Spleen (tissue), 11 donors: ENCODE results near the gene RRAD. TPM values are rescaled to one million over a fixed set of nuclear protein-coding genes. Genes with fewer than 3 reads are reported as not detected.
"Not testable (repeated sequence)": the region's sequence is repeated elsewhere in the genome, so short reads cannot be mapped to it uniquely, and the experiment has no call there.

Experiments
- DNase-seq: peaks from one replicate; pipeline ENCODE4 v3.0.0-alpha.2; 2020
- H3K27ac ChIP-seq, 8 donors: fragments of 200-600 bp; sonication (generic) in 7 of 8; 1 replicate in 4 of 8; 2 replicates in 4 of 8; pipeline versions ENCODE4 v1.5.0 to v1.8.0; 2016 to 2021; ENCODE audit warnings: inconsistent platforms in 4 of 8, mild to moderate bottlenecking in 4 of 8, moderate library complexity in 1 of 8
- H3K27me3 ChIP-seq, 7 donors: fragments of 200-600 bp; sonication (generic) in 6 of 7; replicated peaks in 1 of 7; 1 replicate in 4 of 7; 2 replicates in 3 of 7; pipeline versions ENCODE4 v1.5.0 to v1.8.0; 2016 to 2021; ENCODE audit warnings: inconsistent platforms in 3 of 7, mild to moderate bottlenecking in 1 of 7
- H3K36me3 ChIP-seq, 6 donors: fragments of 200-600 bp; sonication (generic) in 5 of 6; 1 replicate in 4 of 6; 2 replicates in 2 of 6; pipeline versions ENCODE4 v1.5.0 to v1.8.0; 2016 to 2021; ENCODE audit warnings: inconsistent platforms in 2 of 6
- H3K4me1 ChIP-seq, 6 donors: fragments of 200-600 bp; sonication (generic) in 5 of 6; 1 replicate in 3 of 6; 2 replicates in 3 of 6; pipeline versions ENCODE4 v1.5.0 to v1.8.0; 2016 to 2021; ENCODE audit warnings: inconsistent platforms in 3 of 6
- H3K4me3 ChIP-seq, 8 donors: fragments of 200-600 bp; sonication (generic) in 7 of 8; 1 replicate in 4 of 8; 2 replicates in 4 of 8; pipeline versions ENCODE4 v1.5.0 to v1.8.0; 2016 to 2021; ENCODE audit warnings: inconsistent platforms in 4 of 8, mild to moderate bottlenecking in 4 of 8, moderate library complexity in 2 of 8
- H3K9me3 ChIP-seq, 8 donors: fragments of 200-600 bp; sonication (generic) in 7 of 8; 1 replicate in 4 of 8; 2 replicates in 4 of 8; pipeline versions ENCODE4 v1.5.0 to v1.8.0; 2016 to 2021; ENCODE audit warnings: inconsistent platforms in 4 of 8
- CTCF ChIP-seq, 11 experiments: fragments of 200-600 bp in 7 of 11; fragments of 450-650 bp in 4 of 11; sonication (generic) in 4 of 11; IDR thresholded peaks in 8 of 11; conservative IDR thresholded peaks in 3 of 11; 1 replicate in 7 of 11; 2 replicates in 4 of 11; pipeline versions ENCODE4 v1.4.0 to v1.8.0; 2016 to 2021; ENCODE audit warnings: antibody characterized with exemption in 11 of 11, inconsistent platforms in 4 of 11, mild to moderate bottlenecking in 1 of 11
- POLR2A ChIP-seq, 3 donors: fragments of 450-650 bp; IDR thresholded peaks; one replicate each; pipeline ENCODE4 v1.5.1; 2017; ENCODE audit warnings: antibody characterized with exemption in 3 of 3, mild to moderate bottlenecking in 1 of 3
- POLR2AphosphoS5 ChIP-seq, 3 donors: sonication (generic); formaldehyde crosslinking; IDR thresholded peaks; one replicate each; pipeline ENCODE4 v1.5.1; 2017; ENCODE audit warnings: antibody characterized with exemption in 3 of 3
- WGBS, 5 donors: extraction: QIAGEN DNeasy Blood & Tissue Kit in 3 of 5; methylation state at CpG; one replicate each; pipeline versions ENCODE4 v1.1.5 to v1.1.7; 2013 to 2018; 5-methylcytosine and 5-hydroxymethylcytosine counted together
- intact Hi-C: fragments of 100-400 bp; cut with DNase I; formaldehyde crosslinking; loops from one replicate; pipeline ENCODE4 v1.15.0; 2023; ENCODE audit warnings: low total_unique reads
- polyA plus RNA-seq, 3 donors: library from polyadenylated mRNA; stranded (reverse); fragments of 200-250 nt; gene quantifications; one replicate each; pipeline ENCODE4 v1.2.1, GENCODE V29; 2013
- total RNA-seq, 7 donors: library from RNA; depleted of rRNA in 3 of 7; stranded (reverse); fragments of >200 nt in 3 of 7; fragmentation: NEBNext Ultra II Directional in 4 of 7; extraction: Animal tissue kit (Norgen Biotek cat#: 25700) in 4 of 7; gene quantifications; one replicate each; pipeline versions ENCODE4 v1.1.0 to v1.2.1, GENCODE V29; 2016 to 2021
- donor health status: healthy with polysubstance abuse.
- donor health status: DM: no; HTN: no; CAD: no; lungs with moderate emphysema.
- donor health status: DM: no; HTN: no; CAD: no.
- donor health status: Bipolar disorder and iron deficiency.
- donor health status: healthy.
- donor health status: DM: no; HTN: no; CAD: no.
- donor health status: DM: yes; HTN: yes; CAD: no.

RRAD gene
- total and polyA plus RNA-seq, 10 donors = 0.52 to 16.4 (median 1.9) TPM

- DNase-seq = no peak
- no peak overlapping the region for H3K4me3 ChIP-seq
- peaks cover 0 to 35% (median 31%) of the 10 kb centered on the region in 6 donors for H3K36me3 ChIP-seq
- H3K27ac ChIP-seq = no peak overlapping the region
- peaks cover 0 to 33% (median 17%) of the 10 kb centered on the region in 7 donors for H3K27me3 ChIP-seq
- H3K9me3 ChIP-seq = no peaks in the 10 kb centered on the region
- TF ChIP-seq POLR2A (IDR thresholded peaks at IDR 0.05) (no peak), CTCF (IDR thresholded peaks at IDR 0.05 in 8 of 11, conservative IDR thresholded peaks at IDR 0.05 in 3 of 11) (no peak), POLR2AphosphoS5 (IDR thresholded peaks at IDR 0.05) (no peak)
- peaks cover 5 to 28% (median 21%) of the 10 kb centered on the region in 6 donors for H3K4me1 ChIP-seq
- intact Hi-C loops = no loop called here
- WGBS, 5 donors = 81 to 90% (median 84%) methylated on average over 4 of the region's 4 CpGs
Measured at GRCh38 chr16:66945939-66946338, 20.6 kb upstream of the RRAD start.

GRCh38 chr16:66944971-66945370 is 19.6 kb upstream of the RRAD start:
- Histone ChIP-seq H3K36me3 (peaks cover 0 to 45% (median 41%) of the 10 kb centered on the region in 6 donors), H3K4me1 (peaks cover 5 to 28% (median 21%) of the 10 kb centered on the region in 6 donors), H3K27me3 (peaks cover 0 to 26% (median 11%) of the 10 kb centered on the region in 7 donors)
- intact Hi-C loops, H3K4me3 ChIP-seq, H3K9me3 ChIP-seq, H3K27ac ChIP-seq, DNase-seq: not testable (repeated sequence)
- 84 to 92% (median 87%) methylated on average over 9 of the region's 9 CpGs for WGBS, 5 donors

DNA sequence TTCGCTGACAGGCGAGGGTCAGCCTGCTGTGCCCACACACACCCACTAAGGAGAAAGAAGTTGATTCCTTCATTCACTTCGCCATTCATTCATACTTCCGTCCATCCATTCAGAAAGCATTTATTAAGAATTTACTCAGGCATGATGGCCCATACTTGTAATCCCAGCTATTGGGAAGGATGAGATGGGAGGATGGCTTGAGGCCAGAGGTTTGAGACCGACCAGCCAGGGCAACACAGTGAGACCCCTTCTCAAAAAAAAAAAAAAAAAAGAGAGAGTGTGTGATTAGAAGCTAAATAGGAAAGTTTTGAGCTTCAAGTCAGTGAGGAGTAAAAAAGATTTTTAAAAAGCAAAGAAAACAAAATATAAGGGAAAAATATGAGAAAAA is 18.7 kb upstream of the RRAD start:
- Histone ChIP-seq H3K4me1 (peaks cover 5 to 23% (median 21%) of the 10 kb centered on the region in 6 donors), H3K9me3 (no peaks in the 10 kb centered on the region), H3K4me3 (no peak overlapping the region), H3K36me3 (peaks cover 0 to 54% (median 48%) of the 10 kb centered on the region in 6 donors), H3K27me3 (peaks cover 0 to 17% (median 9%) of the 10 kb centered on the region in 7 donors), H3K27ac (no peak overlapping the region)
- TF ChIP-seq POLR2A (IDR thresholded peaks at IDR 0.05) = no peak
- no peak for TF ChIP-seq CTCF (IDR thresholded peaks at IDR 0.05 in 8 of 11, conservative IDR thresholded peaks at IDR 0.05 in 3 of 11)
- no peak for TF ChIP-seq POLR2AphosphoS5 (IDR thresholded peaks at IDR 0.05)
- intact Hi-C loops = no loop called here
- no peak for DNase-seq
- 92 to 97% (median 94%) methylated on average over 5 of the region's 5 CpGs for WGBS, 5 donors

DNA sequence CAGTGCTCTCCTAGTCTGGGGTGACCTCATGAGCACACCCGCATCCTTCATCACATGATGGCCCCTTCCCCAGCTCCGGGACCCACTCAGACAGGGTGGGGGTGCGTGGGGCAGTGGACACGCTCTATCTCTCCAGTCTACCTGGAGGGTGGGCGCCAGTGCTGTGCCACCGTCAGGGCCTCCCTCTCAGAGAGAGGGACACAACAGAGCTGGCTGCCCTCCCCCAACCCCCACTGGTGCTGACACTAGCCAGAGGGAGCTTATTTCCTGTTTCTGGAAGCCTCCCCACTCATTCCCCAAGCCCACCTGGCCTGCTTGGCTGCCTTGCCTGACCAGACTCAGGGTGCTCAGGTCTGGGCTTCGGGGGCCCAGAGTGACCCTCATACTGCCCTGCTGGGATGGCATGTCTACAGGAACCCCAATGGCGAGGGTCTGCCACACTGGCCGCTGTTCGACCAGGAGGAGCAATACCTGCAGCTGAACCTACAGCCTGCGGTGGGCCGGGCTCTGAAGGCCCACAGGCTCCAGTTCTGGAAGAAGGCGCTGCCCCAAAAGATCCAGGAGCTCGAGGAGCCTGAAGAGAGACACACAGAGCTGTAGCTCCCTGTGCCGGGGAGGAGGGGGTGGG is 18.2 kb upstream of the RRAD start:
- Histone ChIP-seq H3K27ac (no peak overlapping the region), H3K36me3 (peaks cover 0 to 59% (median 53%) of the 10 kb centered on the region in 6 donors), H3K4me3 (no peak overlapping the region), H3K9me3 (no peaks in the 10 kb centered on the region), H3K4me1 (peaks cover 3 to 23% (median 18%) of the 10 kb centered on the region in 6 donors), H3K27me3 (peaks cover 0 to 12% (median 4%) of the 10 kb centered on the region in 7 donors)
- WGBS, 5 donors = 91 to 97% (median 95%) methylated on average over 5 to 15 of the region's 15 CpGs
- intact Hi-C loops = no loop called here
- TF ChIP-seq POLR2AphosphoS5 (IDR thresholded peaks at IDR 0.05) (peak in 1 of 3 donors; percentile 48), POLR2A (IDR thresholded peaks at IDR 0.05) (no peak)
- DNase-seq = no peak

- H3K36me3 ChIP-seq = peaks cover 0 to 65% (median 56%) of the 10 kb centered on the region in 6 donors
- H3K9me3 ChIP-seq = no peaks in the 10 kb centered on the region
- H3K4me3 ChIP-seq = no peak overlapping the region
- H3K27ac ChIP-seq = no peak overlapping the region
- 78 to 95% (median 89%) methylated on average over 5 of the region's 5 CpGs for WGBS, 5 donors
- TF ChIP-seq POLR2AphosphoS5 (IDR thresholded peaks at IDR 0.05) = no peak
- TF ChIP-seq CTCF (IDR thresholded peaks at IDR 0.05 in 8 of 11, conservative IDR thresholded peaks at IDR 0.05 in 3 of 11) = no peak
- TF ChIP-seq POLR2A (IDR thresholded peaks at IDR 0.05) = no peak
- no peak for DNase-seq
- peaks cover 0 to 6% (median 0%) of the 10 kb centered on the region in 7 donors for H3K27me3 ChIP-seq
- peaks cover 0 to 23% (median 13%) of the 10 kb centered on the region in 6 donors for H3K4me1 ChIP-seq
- intact Hi-C loops = no loop called here
Measured at GRCh38 chr16:66942981-66943380, 17.6 kb upstream of the RRAD start.
